Activated CD4-positive, alpha-beta T cell treated with anti-CD3 and anti-CD28 coated beads, Interleukin-2, amount 50 U/mL, for 48 hours (primary cell): ENCODE data around the gene ZNF438.
"Not testable (repeated sequence)": the region's sequence is repeated elsewhere in the genome, so short reads cannot be mapped to it uniquely, and the experiment has no call there.

Source experiments
- DNase-seq, 2 experiments: peaks; one replicate each; pipeline ENCODE4 v3.0.0-alpha.2; 2020

The ZNF438 gene

GRCh38 chr10:30821261-30821993, 210.2 kb downstream of the ZNF438 start:
- no peak for DNase-seq

GRCh38 chr10:30820261-30820991, 211.2 kb downstream of the ZNF438 start:
- DNase-seq: no peak

GRCh38 chr10:30819341-30820181, 212.1 kb downstream of the ZNF438 start:
- no peak for DNase-seq

- DNase-seq: no peak
Observed at GRCh38 chr10:30818854-30819253, 212.8 kb downstream of the ZNF438 start.

- no peak for DNase-seq
Observed at GRCh38 chr10:30818010-30818660, 213.5 kb downstream of the ZNF438 start.

- no peak for DNase-seq
Observed at GRCh38 chr10:30817541-30817940, 214.1 kb downstream of the ZNF438 start.

- no peak for DNase-seq
Observed at GRCh38 chr10:30816820-30817171, 214.9 kb downstream of the ZNF438 start.

GRCh38 chr10:30816159-30816819, 215.4 kb downstream of the ZNF438 start:
- DNase-seq: no peak

- DNase-seq: peak in 1 of 2 experiments; percentile 6
Observed at GRCh38 chr10:30813872-30814481, 217.7 kb downstream of the ZNF438 start.

- no peak for DNase-seq
Observed at GRCh38 chr10:30812018-30812851, 219.4 kb downstream of the ZNF438 start.

- no peak for DNase-seq
Observed at GRCh38 chr10:30811276-30812017, 220.2 kb downstream of the ZNF438 start.

- DNase-seq: no peak
Observed at GRCh38 chr10:30810416-30810815, 221.2 kb downstream of the ZNF438 start.

- DNase-seq: no peak
Observed at GRCh38 chr10:30806850-30807249, 224.8 kb downstream of the ZNF438 start.

GRCh38 chr10:30805061-30805460, 226.6 kb downstream of the ZNF438 start:
- DNase-seq: no peak

GRCh38 chr10:30804478-30805055, 227.1 kb downstream of the ZNF438 start:
- DNase-seq: no peak

GRCh38 chr10:30803892-30804322, 227.8 kb downstream of the ZNF438 start:
- DNase-seq: no peak

- no peak for DNase-seq
Observed at GRCh38 chr10:30803058-30803457, 228.6 kb downstream of the ZNF438 start.

- no peak for DNase-seq
Observed at GRCh38 chr10:30800368-30800767, 231.3 kb downstream of the ZNF438 start.

GRCh38 chr10:30798646-30799185, 232.9 kb downstream of the ZNF438 start:
- no peak for DNase-seq

- DNase-seq: not testable (repeated sequence)
Observed at GRCh38 chr10:30795024-30795423, 236.6 kb downstream of the ZNF438 start.
